MM.1S (cell line): Measurements from ENCODE around the gene ZNF593OS.

Experiments
- DNase-seq: peaks from one replicate; pipeline ENCODE4 v3.0.0-alpha.2; 2015
- H2AFZ ChIP-seq: fragments of 300-600 bp; sonication (generic); 2 replicates; pipeline ENCODE4 v1.6.0; 2016; ENCODE audit warnings: antibody characterized with exemption, low read length
- H3F3A ChIP-seq: fragments of 300-600 bp; sonication (generic); 2 replicates; pipeline ENCODE4 v1.6.1; 2016; ENCODE audit warnings: mild to moderate bottlenecking, antibody characterized with exemption, low read length, moderate library complexity, mixed read lengths; ENCODE audit not compliant: insufficient read depth
- H3K27ac ChIP-seq: fragments of 300-600 bp; sonication (generic); 2 replicates; pipeline ENCODE4 v1.5.1; 2016; ENCODE audit warnings: mild to moderate bottlenecking, low read length
- H3K27me3 ChIP-seq: fragments of 300-600 bp; sonication (generic); replicated peaks from 2 replicates; pipeline ENCODE4 v1.6.0; 2016; ENCODE audit warnings: low read length; ENCODE audit not compliant: insufficient read depth
- H3K36me3 ChIP-seq: fragments of 300-600 bp; sonication (generic); replicated peaks from 2 replicates; pipeline ENCODE4 v1.6.1; 2016; ENCODE audit warnings: mild to moderate bottlenecking, low read length, mixed read lengths; ENCODE audit not compliant: insufficient read depth
- H3K4me1 ChIP-seq: fragments of 300-600 bp; sonication (generic); 2 replicates; pipeline ENCODE4 v1.6.1; 2016; ENCODE audit warnings: low read length, mixed read lengths
- H3K4me2 ChIP-seq: fragments of 300-600 bp; sonication (generic); 2 replicates; pipeline ENCODE4 v1.6.0; 2016; ENCODE audit warnings: low read depth, low read length
- H3K4me3 ChIP-seq: fragments of 300-600 bp; sonication (generic); 2 replicates; pipeline ENCODE4 v1.5.1; 2016; ENCODE audit warnings: low read length, mixed read lengths
- H3K79me2 ChIP-seq: fragments of 300-600 bp; sonication (generic); 2 replicates; pipeline ENCODE4 v1.6.1; 2016; ENCODE audit warnings: mixed run types, low read length, mixed read lengths
- H3K9ac ChIP-seq: fragments of 300-600 bp; sonication (generic); 2 replicates; pipeline ENCODE4 v1.6.1; 2016; ENCODE audit warnings: low read length, mixed read lengths
- H3K9me2 ChIP-seq: fragments of 300-600 bp; sonication (generic); replicated peaks from 2 replicates; pipeline ENCODE4 v1.6.1; 2016; ENCODE audit warnings: mild to moderate bottlenecking, low read length, mixed read lengths; ENCODE audit not compliant: insufficient read depth
- H3K9me3 ChIP-seq: fragments of 300-600 bp; sonication (generic); replicated peaks from 2 replicates; pipeline ENCODE4 v1.6.1; 2016; ENCODE audit warnings: mild to moderate bottlenecking, low read length, mixed read lengths; ENCODE audit not compliant: insufficient read depth
- H4K20me1 ChIP-seq: fragments of 300-600 bp; sonication (generic); 2 replicates; pipeline ENCODE4 v1.6.1; 2016; ENCODE audit warnings: mild to moderate bottlenecking, low read length, moderate library complexity, mixed read lengths; ENCODE audit not compliant: insufficient read depth
- EZH2 ChIP-seq: fragments of 300-600 bp; sonication (generic); optimal IDR thresholded peaks from 2 replicates; pipeline ENCODE3; 2017; ENCODE audit warnings: low read depth, mild to moderate bottlenecking, antibody characterized with exemption, low read length, mixed read lengths
- EZH2phosphoT487 ChIP-seq: fragments of 300-600 bp; sonication (generic); IDR thresholded peaks from 2 replicates; pipeline ENCODE4 v1.6.1; 2018; ENCODE audit warnings: antibody characterized with exemption, low read length
- TF ChIP-seq, protein P1 (sequence below): fragments of 300-600 bp; sonication (generic); IDR thresholded peaks from 2 replicates; pipeline ENCODE4 v1.5.1; 2016; ENCODE audit warnings: antibody characterized with exemption, low read length, mixed read lengths

Gene ZNF593OS

DNA sequence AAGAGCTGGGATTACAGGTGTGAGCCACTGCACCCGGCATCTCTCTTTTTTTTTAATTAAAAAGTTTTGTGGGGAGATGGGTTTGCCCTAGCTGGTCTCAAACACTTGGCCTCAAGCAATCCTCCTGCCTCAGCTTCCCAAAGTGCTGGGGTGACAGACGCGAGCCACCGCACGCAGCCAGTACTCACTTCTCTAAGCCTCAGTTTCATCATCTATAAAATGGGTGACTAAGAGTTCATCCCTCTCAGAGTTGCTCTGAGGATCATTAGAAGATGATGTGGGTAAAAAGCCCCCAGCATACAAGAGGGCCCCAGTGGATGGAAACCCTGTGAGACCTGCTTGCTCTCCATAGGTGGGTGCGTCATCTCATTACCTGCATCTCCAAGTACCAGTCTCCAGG is 16.2 kb upstream of the ZNF593OS start:
- no peaks in the 10 kb centered on the region for H3K9me3 ChIP-seq
- no peaks in the 10 kb centered on the region; the same call in 1 of the 2 replicates for H3K4me1 ChIP-seq
- H3K27me3 ChIP-seq = no peaks in the 10 kb centered on the region
- no peak overlapping the region for H3K9ac ChIP-seq
- TF ChIP-seq EZH2 (no peak), EZH2phosphoT487 (no peak)
- TF ChIP-seq, protein P1, sequence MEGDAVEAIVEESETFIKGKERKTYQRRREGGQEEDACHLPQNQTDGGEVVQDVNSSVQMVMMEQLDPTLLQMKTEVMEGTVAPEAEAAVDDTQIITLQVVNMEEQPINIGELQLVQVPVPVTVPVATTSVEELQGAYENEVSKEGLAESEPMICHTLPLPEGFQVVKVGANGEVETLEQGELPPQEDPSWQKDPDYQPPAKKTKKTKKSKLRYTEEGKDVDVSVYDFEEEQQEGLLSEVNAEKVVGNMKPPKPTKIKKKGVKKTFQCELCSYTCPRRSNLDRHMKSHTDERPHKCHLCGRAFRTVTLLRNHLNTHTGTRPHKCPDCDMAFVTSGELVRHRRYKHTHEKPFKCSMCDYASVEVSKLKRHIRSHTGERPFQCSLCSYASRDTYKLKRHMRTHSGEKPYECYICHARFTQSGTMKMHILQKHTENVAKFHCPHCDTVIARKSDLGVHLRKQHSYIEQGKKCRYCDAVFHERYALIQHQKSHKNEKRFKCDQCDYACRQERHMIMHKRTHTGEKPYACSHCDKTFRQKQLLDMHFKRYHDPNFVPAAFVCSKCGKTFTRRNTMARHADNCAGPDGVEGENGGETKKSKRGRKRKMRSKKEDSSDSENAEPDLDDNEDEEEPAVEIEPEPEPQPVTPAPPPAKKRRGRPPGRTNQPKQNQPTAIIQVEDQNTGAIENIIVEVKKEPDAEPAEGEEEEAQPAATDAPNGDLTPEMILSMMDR = no peak
- DNase-seq = no peak
- H4K20me1 ChIP-seq = no peaks in the 10 kb centered on the region
- no peak overlapping the region for H3K4me2 ChIP-seq
- H2AFZ ChIP-seq = no peak overlapping the region
- no peaks in the 10 kb centered on the region for H3K79me2 ChIP-seq
- no peaks in the 10 kb centered on the region for H3F3A ChIP-seq
- no peaks in the 10 kb centered on the region for H3K36me3 ChIP-seq
- H3K27ac ChIP-seq = no peak overlapping the region
- no peak overlapping the region for H3K4me3 ChIP-seq
- no peaks in the 10 kb centered on the region for H3K9me2 ChIP-seq

DNA sequence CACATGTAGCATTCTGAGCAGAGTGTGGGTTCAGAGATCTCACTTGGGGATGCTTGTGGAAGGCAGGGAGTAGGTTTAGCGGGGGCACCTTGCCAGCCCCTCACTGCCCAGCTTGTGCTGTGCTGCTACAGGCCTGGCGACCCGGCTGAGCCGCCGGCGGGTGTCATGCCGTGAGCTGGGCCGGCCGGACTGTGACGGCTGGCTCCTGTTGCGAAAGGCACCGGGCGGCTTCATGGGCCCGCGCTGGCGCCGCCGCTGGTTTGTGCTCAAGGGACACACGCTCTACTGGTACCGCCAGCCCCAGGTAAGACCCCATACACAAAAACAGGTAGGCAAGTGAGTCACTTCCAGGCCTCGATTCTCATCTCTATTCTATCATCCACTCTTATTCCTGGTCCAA is 13.3 kb upstream of the ZNF593OS start:
- Histone ChIP-seq H3K36me3 (no peaks in the 10 kb centered on the region), H3K9ac (no peak overlapping the region), H3K4me1 (peaks cover 8% of the 10 kb centered on the region), H3K9me2 (no peaks in the 10 kb centered on the region), H3K27ac (no peak overlapping the region), H3K27me3 (no peaks in the 10 kb centered on the region), H3K4me2 (no peak overlapping the region), H3K4me3 (no peak overlapping the region), H3K9me3 (no peaks in the 10 kb centered on the region), H3F3A (no peaks in the 10 kb centered on the region), H2AFZ (no peak overlapping the region), H3K79me2 (no peaks in the 10 kb centered on the region), H4K20me1 (no peaks in the 10 kb centered on the region)
- no peak for DNase-seq
- TF ChIP-seq, protein P1 = no peak
- TF ChIP-seq EZH2phosphoT487 = no peak
- no peak for TF ChIP-seq EZH2

DNA sequence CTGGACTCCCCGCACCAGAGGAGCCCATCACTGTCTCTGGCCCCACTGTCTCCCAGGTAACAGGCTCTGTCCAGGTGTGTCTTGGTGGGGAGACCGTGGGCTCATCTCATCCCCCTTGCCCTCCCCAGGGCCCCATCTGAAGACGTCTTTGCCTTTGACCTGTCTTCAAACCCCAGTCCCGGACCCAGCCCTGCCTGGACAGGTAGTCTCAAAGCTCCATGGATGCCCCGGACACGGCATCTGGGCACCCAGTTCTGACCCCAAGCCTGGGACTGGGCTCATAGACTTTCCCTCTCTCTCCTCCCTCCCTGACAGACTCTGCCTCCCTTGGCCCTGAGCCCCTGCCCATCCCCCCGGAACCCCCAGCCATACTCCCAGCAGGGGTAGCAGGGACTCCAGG is 12.5 kb upstream of the ZNF593OS start:
- no peaks in the 10 kb centered on the region for H3K27me3 ChIP-seq
- no peak overlapping the region for H2AFZ ChIP-seq
- no peaks in the 10 kb centered on the region for H3F3A ChIP-seq
- H3K9me2 ChIP-seq = no peaks in the 10 kb centered on the region
- no peak overlapping the region for H3K9ac ChIP-seq
- H4K20me1 ChIP-seq = no peaks in the 10 kb centered on the region
- H3K4me1 ChIP-seq = peaks cover 14% of the 10 kb centered on the region
- no peak overlapping the region for H3K4me3 ChIP-seq
- no peak overlapping the region for H3K4me2 ChIP-seq
- no peaks in the 10 kb centered on the region for H3K36me3 ChIP-seq
- DNase-seq = no peak
- H3K27ac ChIP-seq = no peak overlapping the region
- H3K79me2 ChIP-seq = no peaks in the 10 kb centered on the region
- TF ChIP-seq EZH2 (no peak), EZH2phosphoT487 (no peak)
- TF ChIP-seq, protein P1 = no peak
- H3K9me3 ChIP-seq = no peaks in the 10 kb centered on the region

DNA sequence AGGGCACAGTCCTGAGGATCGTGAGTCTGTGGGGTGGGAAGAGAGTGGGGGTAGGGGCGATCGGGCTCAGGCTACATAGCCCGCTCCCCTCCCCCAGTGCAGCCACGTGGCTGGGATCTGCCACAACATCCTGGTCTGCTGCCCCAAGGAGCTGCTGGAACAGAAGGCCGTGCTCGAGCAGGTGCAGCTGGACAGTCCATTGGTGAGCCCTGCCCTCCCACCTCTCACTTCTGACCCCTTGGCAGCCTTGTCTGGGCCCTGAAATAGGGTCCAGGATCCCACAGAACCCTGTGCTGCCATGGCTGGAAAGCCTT is 10.7 kb upstream of the ZNF593OS start:
- H3K4me3 ChIP-seq = no peak overlapping the region
- H3K36me3 ChIP-seq = no peaks in the 10 kb centered on the region
- TF ChIP-seq, protein P1 = no peak
- TF ChIP-seq EZH2 (no peak), EZH2phosphoT487 (no peak)
- H3K4me2 ChIP-seq = no peak overlapping the region
- H4K20me1 ChIP-seq = no peaks in the 10 kb centered on the region
- no peak overlapping the region for H3K9ac ChIP-seq
- peaks cover 14% of the 10 kb centered on the region for H3K4me1 ChIP-seq
- no peak for DNase-seq
- H3K79me2 ChIP-seq = peaks cover 10% of the 10 kb centered on the region
- H3K9me3 ChIP-seq = no peaks in the 10 kb centered on the region
- no peak overlapping the region for H2AFZ ChIP-seq
- H3K9me2 ChIP-seq = no peaks in the 10 kb centered on the region
- H3K27me3 ChIP-seq = no peaks in the 10 kb centered on the region
- no peak overlapping the region for H3K27ac ChIP-seq
- H3F3A ChIP-seq = no peaks in the 10 kb centered on the region
